GM21447 (cell line): ENCODE data around the gene CHRNA3.
"Not testable (repeated sequence)": the region's sequence is repeated elsewhere in the genome, so short reads cannot be mapped to it uniquely, and the experiment has no call there.

ENCODE experiments used
- ATAC-seq: cut with Tn5 transposase; IDR thresholded peaks from one replicate; pipeline ENCODE4 v1.9.1; 2021; ENCODE audit not compliant: unreplicated experiment

The CHRNA3 gene

DNA sequence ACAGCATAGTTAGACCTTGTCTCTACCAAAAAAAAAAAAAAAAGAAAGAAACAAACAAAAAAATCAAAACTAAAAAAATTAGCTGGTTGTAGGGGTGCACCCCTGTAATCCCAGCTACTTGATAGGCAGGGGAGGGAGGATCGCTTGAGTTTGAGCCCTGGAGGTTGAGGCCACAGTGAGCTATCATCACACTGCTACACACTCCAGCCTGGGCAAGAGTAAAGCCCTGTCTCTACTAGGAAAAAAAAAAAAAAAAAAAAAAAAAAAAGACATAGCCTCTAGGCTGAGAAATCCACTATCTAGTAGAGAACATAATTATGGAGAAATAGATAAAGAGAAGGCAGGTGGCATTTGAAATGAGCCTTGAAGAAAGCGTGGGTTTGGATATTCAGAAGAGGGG, 57.7 kb downstream of the CHRNA3 start:
- no peak for ATAC-seq

DNA sequence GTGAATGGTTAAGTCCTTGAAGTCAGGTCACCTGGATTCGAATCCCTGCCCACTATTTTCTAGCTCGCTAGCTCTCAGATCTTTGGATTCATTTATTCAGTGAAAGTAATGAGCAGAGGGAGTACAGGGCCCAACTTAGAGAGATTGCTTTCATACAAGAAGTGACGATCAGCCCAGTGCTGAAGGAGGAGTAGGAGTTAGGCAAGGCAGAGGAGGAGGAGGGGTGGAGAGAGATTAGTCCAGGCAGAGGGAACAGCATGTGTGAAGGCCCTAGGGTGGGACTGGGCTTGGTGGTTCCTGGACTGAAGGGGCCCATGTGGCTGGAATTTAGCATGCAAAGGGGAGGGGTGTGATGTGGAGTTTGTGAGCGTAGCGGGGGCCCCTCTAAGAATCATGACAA, 59.3 kb downstream of the CHRNA3 start:
- ATAC-seq: no peak

DNA sequence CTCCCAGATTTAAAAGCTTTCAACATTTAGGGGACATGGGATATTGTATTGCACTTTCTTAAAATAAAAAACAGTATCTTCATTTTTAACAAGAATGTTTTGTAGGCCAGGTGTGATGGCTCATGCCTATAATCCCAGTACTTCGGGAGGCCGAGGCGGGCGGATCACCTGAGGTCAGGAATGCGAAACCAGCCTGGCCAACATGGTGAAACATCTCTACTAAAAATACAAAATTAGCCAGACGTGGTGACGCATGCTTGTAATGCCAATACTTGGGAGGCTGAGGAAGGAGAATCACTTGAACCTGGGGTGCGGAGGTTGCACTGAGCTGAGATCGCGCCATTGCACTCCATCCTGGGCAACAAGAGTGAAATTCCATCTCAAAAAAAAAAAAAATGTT, 60.6 kb downstream of the CHRNA3 start:
- ATAC-seq: not testable (repeated sequence)

DNA sequence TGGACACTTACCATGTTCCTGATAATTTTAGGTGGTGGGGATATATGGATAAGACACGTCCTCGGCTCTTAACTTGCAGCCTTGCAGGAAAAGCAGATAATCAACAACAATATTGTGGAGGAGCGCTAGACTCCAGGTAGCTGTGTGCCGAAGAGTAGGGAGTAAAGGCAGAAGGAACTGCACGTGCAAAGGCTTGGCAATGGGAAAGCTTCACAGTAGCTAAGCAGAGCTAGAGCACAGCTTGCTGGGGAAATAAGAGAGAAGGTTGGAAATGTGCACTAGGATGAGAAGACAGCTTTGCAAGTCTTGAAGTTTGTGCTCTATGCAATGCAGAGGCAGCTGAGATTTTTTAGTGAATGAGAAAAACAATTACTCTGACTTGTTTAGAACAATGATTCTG, 68.2 kb downstream of the CHRNA3 start:
- ATAC-seq: no peak

DNA sequence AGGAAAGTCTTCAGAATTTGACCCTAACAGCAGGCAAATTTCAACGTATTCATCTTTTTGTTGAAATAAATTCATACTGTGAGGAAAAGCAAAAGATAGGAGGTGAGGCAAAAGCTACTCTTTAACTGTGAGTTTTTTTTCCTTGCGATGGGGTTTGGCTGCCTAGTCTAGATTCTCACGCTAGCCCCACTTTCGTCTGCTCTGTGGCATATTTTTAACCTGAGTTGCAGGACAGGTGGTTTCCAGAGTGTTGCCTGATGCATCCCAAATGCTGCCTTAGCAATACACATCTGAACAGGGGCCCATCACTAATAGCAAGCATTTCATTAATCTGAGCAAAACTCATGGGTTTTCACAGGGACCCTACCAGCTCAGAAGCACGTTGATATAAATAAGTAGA, 68.9 kb downstream of the CHRNA3 start:
- ATAC-seq: no peak

DNA sequence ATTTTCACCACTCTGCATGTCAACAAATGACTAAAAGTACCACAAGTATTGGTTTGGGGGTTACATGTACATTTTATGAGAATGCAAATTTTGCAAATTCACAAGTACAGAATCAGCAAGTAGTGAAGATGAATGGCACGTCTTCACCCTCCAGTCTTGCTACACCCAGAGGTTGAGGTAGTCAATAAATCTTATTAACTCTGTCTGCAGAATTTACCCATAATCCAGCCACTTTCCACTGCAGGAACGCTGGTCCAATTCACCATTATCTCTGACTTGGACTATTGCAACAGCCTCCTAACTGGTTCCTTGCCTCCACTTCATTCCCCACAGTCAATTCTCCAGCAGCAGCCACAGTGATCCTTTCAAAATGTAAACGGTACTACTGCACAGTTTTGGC, 70.0 kb downstream of the CHRNA3 start:
- no peak for ATAC-seq

DNA sequence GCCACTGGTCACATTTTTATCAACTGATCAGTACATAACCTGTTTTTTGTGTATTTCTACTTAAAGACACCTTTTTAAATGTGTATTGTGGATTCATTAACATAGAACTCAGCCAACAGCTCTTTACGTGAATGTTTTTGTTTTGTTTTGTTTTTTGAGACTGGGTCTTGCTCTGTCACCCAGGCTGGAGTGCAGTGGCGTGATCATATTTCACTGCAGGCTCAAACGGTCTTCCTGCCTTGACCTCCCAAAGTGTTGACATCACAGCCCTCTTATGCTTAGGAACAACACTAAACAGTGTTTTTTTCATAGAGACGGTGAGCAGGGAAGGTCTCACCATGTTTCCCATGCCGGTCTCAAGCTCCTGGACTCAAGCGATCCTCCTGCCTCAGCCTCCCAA, 70.6 kb downstream of the CHRNA3 start:
- ATAC-seq: no peak
